Measurements from ENCODE around the gene NRXN3.

GRCh38 chr14:78700236-78700635 lies 530.1 kb downstream of the NRXN3 start:
- no peak; the same call in 1 of the 2 replicates for TF ChIP-seq CTCF (conservative IDR thresholded peaks at IDR 0.05; ENCODE audit: low read length)
- TF ChIP-seq EZH2phosphoT487 (IDR thresholded peaks at IDR 0.05; ENCODE audit: borderline replicate concordance, low read depth, low read length), result no peak
